KOPT-K1 (cell line): ENCODE data around the gene RTN1.

ENCODE experiments used
- H3K27ac ChIP-seq: fragments of 200-600 bp; sonication (generic); 2 replicates; pipeline ENCODE4 v1.5.1; 2016; ENCODE audit warnings: antibody characterized with exemption, mild to moderate bottlenecking, low read depth, low read length; ENCODE audit not compliant: poor library complexity, severe bottlenecking
- H3K36me3 ChIP-seq: fragments of 200-600 bp; sonication (generic); 2 replicates; pipeline ENCODE4 v1.5.1; 2017; ENCODE audit warnings: antibody characterized with exemption, mild to moderate bottlenecking, low read length, moderate library complexity; ENCODE audit not compliant: insufficient read depth
- H3K9me3 ChIP-seq: fragments of 200-600 bp; sonication (generic); 2 replicates; pipeline ENCODE4 v1.5.1; 2017; ENCODE audit warnings: antibody characterized with exemption, low read length, mild to moderate bottlenecking; ENCODE audit not compliant: insufficient read depth, poor library complexity, severe bottlenecking

RTN1 gene

GRCh38 chr14:59785629-59786028, 84.9 kb downstream of the RTN1 start:
- Histone ChIP-seq H3K36me3 (no peaks in the 10 kb centered on the region), H3K9me3 (no peaks in the 10 kb centered on the region), H3K27ac (no peak overlapping the region)

- Histone ChIP-seq H3K27ac (no peak overlapping the region), H3K36me3 (no peaks in the 10 kb centered on the region), H3K9me3 (no peaks in the 10 kb centered on the region)
Observed at GRCh38 chr14:59782760-59783159, 87.8 kb downstream of the RTN1 start.

- no peaks in the 10 kb centered on the region for H3K9me3 ChIP-seq
- H3K36me3 ChIP-seq = no peaks in the 10 kb centered on the region
- no peak overlapping the region for H3K27ac ChIP-seq
Observed at GRCh38 chr14:59777006-59777579, 93.5 kb downstream of the RTN1 start.

- Histone ChIP-seq H3K9me3 (no peaks in the 10 kb centered on the region), H3K27ac (no peak overlapping the region), H3K36me3 (no peaks in the 10 kb centered on the region)
Observed at GRCh38 chr14:59776468-59776867, 94.1 kb downstream of the RTN1 start.

- no peak overlapping the region for H3K27ac ChIP-seq
- no peaks in the 10 kb centered on the region for H3K36me3 ChIP-seq
- no peaks in the 10 kb centered on the region for H3K9me3 ChIP-seq
Observed at GRCh38 chr14:59772233-59772632, 98.3 kb downstream of the RTN1 start.

- Histone ChIP-seq H3K9me3 (no peaks in the 10 kb centered on the region), H3K36me3 (no peaks in the 10 kb centered on the region), H3K27ac (no peak overlapping the region)
Observed at GRCh38 chr14:59771577-59771976, 99.0 kb downstream of the RTN1 start.

GRCh38 chr14:59769586-59769985, 101.0 kb downstream of the RTN1 start:
- H3K9me3 ChIP-seq = no peaks in the 10 kb centered on the region
- H3K27ac ChIP-seq = no peak overlapping the region
- H3K36me3 ChIP-seq = no peaks in the 10 kb centered on the region

GRCh38 chr14:59768855-59769375, 101.7 kb downstream of the RTN1 start:
- Histone ChIP-seq H3K27ac (no peak overlapping the region), H3K9me3 (no peaks in the 10 kb centered on the region), H3K36me3 (no peaks in the 10 kb centered on the region)

GRCh38 chr14:59761851-59762250, 108.7 kb downstream of the RTN1 start:
- Histone ChIP-seq H3K9me3 (no peaks in the 10 kb centered on the region), H3K27ac (no peak overlapping the region), H3K36me3 (no peaks in the 10 kb centered on the region)

- Histone ChIP-seq H3K27ac (no peak overlapping the region), H3K9me3 (no peaks in the 10 kb centered on the region), H3K36me3 (no peaks in the 10 kb centered on the region)
Observed at GRCh38 chr14:59755409-59756135, 115.0 kb downstream of the RTN1 start.

- Histone ChIP-seq H3K9me3 (no peaks in the 10 kb centered on the region), H3K27ac (no peak overlapping the region), H3K36me3 (no peaks in the 10 kb centered on the region)
Observed at GRCh38 chr14:59754256-59754655, 116.3 kb downstream of the RTN1 start.

GRCh38 chr14:59753512-59753911, 117.1 kb downstream of the RTN1 start:
- Histone ChIP-seq H3K9me3 (no peaks in the 10 kb centered on the region), H3K36me3 (no peaks in the 10 kb centered on the region), H3K27ac (no peak overlapping the region)

- H3K9me3 ChIP-seq = no peaks in the 10 kb centered on the region
- no peaks in the 10 kb centered on the region for H3K36me3 ChIP-seq
- H3K27ac ChIP-seq = no peak overlapping the region
Observed at GRCh38 chr14:59751578-59751977, 119.0 kb downstream of the RTN1 start.

GRCh38 chr14:59739794-59740193, 130.8 kb downstream of the RTN1 start:
- Histone ChIP-seq H3K9me3 (no peaks in the 10 kb centered on the region), H3K36me3 (no peaks in the 10 kb centered on the region), H3K27ac (no peak overlapping the region)

GRCh38 chr14:59728304-59728703, 142.3 kb downstream of the RTN1 start:
- Histone ChIP-seq H3K27ac (no peak overlapping the region), H3K9me3 (no peaks in the 10 kb centered on the region), H3K36me3 (no peaks in the 10 kb centered on the region)
